GM23248 (cell line): ENCODE measurements around the gene MED17. TPM values are rescaled to one million over a fixed set of nuclear protein-coding genes. Genes with fewer than 3 reads are reported as not detected.

Experiments used
- DNase-seq: peaks from one replicate; pipeline ENCODE4 v3.0.0-alpha.2; 2015
- H2AFZ ChIP-seq: fragments of 200-600 bp; sonication (generic); 2 replicates; pipeline ENCODE4 v1.6.1; 2016; ENCODE audit warnings: antibody characterized with exemption
- H3F3A ChIP-seq: fragments of 200-600 bp; sonication (generic); 2 replicates; pipeline ENCODE4 v1.6.1; 2016; ENCODE audit warnings: mild to moderate bottlenecking, antibody characterized with exemption, mixed run types; ENCODE audit not compliant: insufficient read depth
- H3K27ac ChIP-seq: fragments of 200-600 bp; sonication (generic); 2 replicates; pipeline ENCODE4 v1.5.1; 2016; ENCODE audit warnings: mild to moderate bottlenecking
- H3K27me3 ChIP-seq: fragments of 200-600 bp; sonication (generic); replicated peaks from 2 replicates; pipeline ENCODE4 v1.6.1; 2016; ENCODE audit warnings: mild to moderate bottlenecking; ENCODE audit not compliant: insufficient read depth
- H3K36me3 ChIP-seq: fragments of 200-600 bp; sonication (generic); 2 replicates; pipeline ENCODE4 v1.6.1; 2016; ENCODE audit warnings: low read depth, mild to moderate bottlenecking
- H3K4me1 ChIP-seq: fragments of 200-600 bp; sonication (generic); 2 replicates; pipeline ENCODE4 v1.6.1; 2016; ENCODE audit warnings: mild to moderate bottlenecking; ENCODE audit not compliant: insufficient read depth
- H3K4me2 ChIP-seq: fragments of 200-600 bp; sonication (generic); one replicate; pipeline ENCODE4 v1.6.1; 2016; ENCODE audit warnings: mild to moderate bottlenecking; ENCODE audit not compliant: unreplicated experiment
- H3K4me3 ChIP-seq: fragments of 200-600 bp; sonication (generic); 2 replicates; pipeline ENCODE4 v1.5.1; 2016; ENCODE audit warnings: mild to moderate bottlenecking
- H3K79me2 ChIP-seq: fragments of 200-600 bp; sonication (generic); 2 replicates; pipeline ENCODE4 v1.6.1; 2016; ENCODE audit warnings: mild to moderate bottlenecking; ENCODE audit not compliant: insufficient read depth
- H3K9ac ChIP-seq: fragments of 200-600 bp; sonication (generic); 2 replicates; pipeline ENCODE4 v1.6.1; 2016; ENCODE audit warnings: mild to moderate bottlenecking
- H3K9me2 ChIP-seq: fragments of 200-600 bp; sonication (generic); 2 replicates; pipeline ENCODE4 v1.6.1; 2016; ENCODE audit warnings: mixed run types, mild to moderate bottlenecking, moderate library complexity; ENCODE audit not compliant: insufficient read depth
- H3K9me3 ChIP-seq: fragments of 200-600 bp; sonication (generic); one replicate; pipeline ENCODE4 v1.6.1; 2017; ENCODE audit warnings: low read depth
- H4K20me1 ChIP-seq: fragments of 200-600 bp; sonication (generic); 2 replicates; pipeline ENCODE4 v1.6.0; 2016; ENCODE audit not compliant: insufficient read depth
- EZH2 ChIP-seq: fragments of 200-600 bp; sonication (generic); IDR thresholded peaks from 2 replicates; pipeline ENCODE4 v1.6.1; 2018; ENCODE audit warnings: antibody characterized with exemption, mild to moderate bottlenecking; ENCODE audit not compliant: insufficient read depth, poor library complexity, severe bottlenecking
- EZH2phosphoT487 ChIP-seq: fragments of 200-600 bp; sonication (generic); IDR thresholded peaks from 2 replicates; pipeline ENCODE4 v1.6.1; 2018; ENCODE audit warnings: antibody characterized with exemption, moderate library complexity, mild to moderate bottlenecking, low read depth; ENCODE audit not compliant: insufficient read depth
- WGBS, 2 experiments: methylation state at CpG; one replicate each; pipeline ENCODE4 v1.1.6; 2015 to 2017; ENCODE audit warnings: low lambda C conversion rate in 2 of 2, low coverage in 1 of 2; ENCODE audit errors: missing lambda C conversion rate in 2 of 2; 5-methylcytosine and 5-hydroxymethylcytosine counted together
- in situ Hi-C: fragments of 300-500 bp; cut with MboI; formaldehyde crosslinking; loops from 2 replicates; pipeline ENCODE4 v1.15.0; 2020
- polyA plus RNA-seq: library from polyadenylated mRNA; unstranded; fragments of >200 nt; fragmentation: Nextera tagmentation; extraction: Ambion mirVana; gene quantifications from 2 replicates; pipeline ENCODE4 v1.2.1, GENCODE V29; 2016
- total RNA-seq: library from RNA; depleted of rRNA; stranded (reverse); fragments of >200 nt; shearing (Covaris generic); gene quantifications from 2 replicates; pipeline ENCODE4 v1.2.3, GENCODE V29; 2014

The MED17 gene
- total and polyA plus RNA-seq, 2 experiments from 2014 or later = 22.2 to 22.4 TPM

DNA sequence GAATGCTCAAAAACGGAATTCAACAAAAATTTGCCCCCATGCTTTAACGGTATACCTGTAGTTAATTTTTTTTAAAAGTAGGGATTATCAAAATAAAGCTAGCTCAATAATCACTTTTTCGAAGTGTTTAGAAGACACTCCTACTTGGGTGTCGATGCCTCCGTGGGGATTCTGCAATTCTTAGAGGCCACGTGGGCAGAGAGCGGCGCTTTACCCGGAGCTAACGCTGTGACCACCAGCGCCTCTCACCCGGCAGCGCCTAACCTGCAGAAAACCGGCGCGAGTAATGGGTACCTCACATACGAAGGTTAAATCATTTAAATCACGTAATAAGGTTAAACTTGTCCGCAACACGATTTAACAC is 43.4 kb upstream of the MED17 start:
- 1 to 2% methylated on average over 20 of the region's 20 CpGs for WGBS, 2 experiments
- H3K4me1 ChIP-seq = peaks cover 46% of the 10 kb centered on the region
- TF ChIP-seq EZH2phosphoT487 = no peak
- H3K4me3 ChIP-seq = peak overlapping the region; percentile 100
- peak overlapping the region; percentile 99 for H3K9ac ChIP-seq
- H4K20me1 ChIP-seq = peaks cover 36% of the 10 kb centered on the region; the same call in 1 of the 2 replicates
- H3K27ac ChIP-seq = peak overlapping the region; percentile 95
- peaks cover 43% of the 10 kb centered on the region for H3K36me3 ChIP-seq
- H2AFZ ChIP-seq = peak overlapping the region; percentile 94
- no peaks in the 10 kb centered on the region for H3K27me3 ChIP-seq
- H3K4me2 ChIP-seq = peak overlapping the region; percentile 95
- H3K9me3 ChIP-seq = no peaks in the 10 kb centered on the region
- no peaks in the 10 kb centered on the region for H3K9me2 ChIP-seq
- in situ Hi-C loops = no loop called here
- peaks cover 56% of the 10 kb centered on the region for H3F3A ChIP-seq
- peak; percentile 89 for DNase-seq
- H3K79me2 ChIP-seq = peaks cover 80% of the 10 kb centered on the region

DNA sequence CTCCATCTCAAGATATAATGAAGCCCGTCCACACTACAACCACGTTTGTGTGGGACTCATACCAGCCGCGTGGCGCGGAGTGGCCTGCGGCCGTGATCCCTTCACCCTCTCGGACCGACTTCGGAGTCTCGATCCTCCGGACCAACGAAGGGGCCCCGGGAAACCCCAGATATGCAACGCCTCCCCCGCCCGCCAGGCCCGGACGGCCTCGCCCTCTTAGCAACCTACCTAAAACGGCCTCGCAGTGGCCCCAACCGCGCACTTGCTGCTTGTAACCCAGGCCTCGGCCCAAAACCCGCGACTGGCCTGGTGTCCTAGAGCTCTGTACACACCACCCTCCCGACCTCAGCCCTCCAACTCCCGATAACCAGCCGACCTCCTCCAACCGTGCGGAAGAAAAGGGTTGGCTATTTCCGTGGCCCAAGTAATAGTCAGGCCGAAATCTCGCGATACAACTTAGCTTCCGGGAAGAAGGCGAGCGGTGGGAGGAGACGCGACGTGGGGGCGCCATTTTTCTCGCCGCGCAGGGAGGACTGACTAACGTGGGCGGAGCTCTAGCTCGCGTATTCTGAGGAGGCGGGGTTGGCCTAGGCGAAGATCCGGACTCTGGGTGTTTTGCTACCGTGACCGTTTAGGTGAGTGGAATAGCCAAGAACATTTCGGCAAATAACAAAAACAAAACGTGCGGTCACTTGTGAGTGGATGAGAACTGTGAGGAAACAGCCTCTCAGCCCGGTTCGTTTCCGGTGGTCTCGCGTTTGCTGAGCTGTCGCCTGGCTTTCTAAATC is 42.8 kb upstream of the MED17 start, which contains the start of the genes C11orf54 and TAF1D:
Gene C11orf54 (plus strand): TSS at position 579 of the 788 bp plus-strand sequence. CDS start 5,722 bp downstream, outside the sequence.
Gene TAF1D (minus strand): TSS at position 402 of the 788 bp plus-strand sequence. CDS start 2,191 bp downstream, outside the sequence.
- no peaks in the 10 kb centered on the region for H3K9me3 ChIP-seq
- peak within 1 kb of the TSS; percentile 94 for H2AFZ ChIP-seq
- peak within 1 kb of the TSS; percentile 95 for H3K27ac ChIP-seq
- peak; percentile 100 for DNase-seq
- peak within 1 kb of the TSS; percentile 97 for H3K4me2 ChIP-seq
- peaks cover 32% of the 10 kb centered on the region; the same call in 1 of the 2 replicates for H4K20me1 ChIP-seq
- no peaks in the 10 kb centered on the region for H3K27me3 ChIP-seq
- 0 to 1% methylated on average over 58 to 65 of the region's 65 CpGs for WGBS, 2 experiments
- H3K9ac ChIP-seq = peak within 1 kb of the TSS; percentile 99
- no peak for TF ChIP-seq EZH2
- no peak for TF ChIP-seq EZH2phosphoT487
- peaks cover 50% of the 10 kb centered on the region for H3F3A ChIP-seq
- H3K4me1 ChIP-seq = peaks cover 40% of the 10 kb centered on the region
- H3K4me3 ChIP-seq = peak within 1 kb of the TSS; percentile 100
- H3K79me2 ChIP-seq = peaks cover 74% of the 10 kb centered on the region
- in situ Hi-C loops = no loop called here
- H3K9me2 ChIP-seq = no peaks in the 10 kb centered on the region
- H3K36me3 ChIP-seq = peaks cover 37% of the 10 kb centered on the region

- Histone ChIP-seq H3F3A (peaks cover 45% of the 10 kb centered on the region), H3K9me3 (no peaks in the 10 kb centered on the region), H3K4me2 (peak overlapping the region; percentile 97), H3K9me2 (no peaks in the 10 kb centered on the region), H3K36me3 (peaks cover 31% of the 10 kb centered on the region), H3K4me3 (peak overlapping the region; percentile 100), H3K27me3 (no peaks in the 10 kb centered on the region), H4K20me1 (peaks cover 27% of the 10 kb centered on the region; the same call in 1 of the 2 replicates), H2AFZ (peak overlapping the region; percentile 94), H3K9ac (peak overlapping the region; percentile 99), H3K27ac (peak overlapping the region; percentile 95), H3K79me2 (peaks cover 68% of the 10 kb centered on the region), H3K4me1 (peaks cover 35% of the 10 kb centered on the region)
- in situ Hi-C loops = no loop called here
- TF ChIP-seq EZH2 (no peak), EZH2phosphoT487 (no peak)
- DNase-seq = peak; percentile 74
- 2% methylated on average over 8 of the region's 8 CpGs for WGBS, 2 experiments
These were observed 42.2 kb upstream of the MED17 start for GRCh38 chr11:93741882-93742226.

- Histone ChIP-seq H3K4me1 (peaks cover 20% of the 10 kb centered on the region), H3K9ac (no peak overlapping the region), H3K27me3 (no peaks in the 10 kb centered on the region), H3F3A (peaks cover 30% of the 10 kb centered on the region), H2AFZ (no peak overlapping the region), H4K20me1 (peaks cover 15% of the 10 kb centered on the region; the same call in 1 of the 2 replicates), H3K4me3 (no peak overlapping the region), H3K9me3 (no peaks in the 10 kb centered on the region), H3K9me2 (no peaks in the 10 kb centered on the region), H3K79me2 (peaks cover 54% of the 10 kb centered on the region), H3K4me2 (no peak overlapping the region), H3K36me3 (peaks cover 17% of the 10 kb centered on the region), H3K27ac (no peak overlapping the region)
- 91 to 93% methylated on average over 23 of the region's 23 CpGs for WGBS, 2 experiments
- TF ChIP-seq EZH2 (no peak), EZH2phosphoT487 (no peak)
- in situ Hi-C loops = no loop called here
- DNase-seq = no peak
These were observed 40.8 kb upstream of the MED17 start for GRCh38 chr11:93743291-93743690.
